ENCODE measurements around the gene NUP210.
"Not testable (repeated sequence)": the region's sequence is repeated elsewhere in the genome, so short reads cannot be mapped to it uniquely, and the experiment has no call there.

The NUP210 gene

GRCh38 chr3:13432093-13432492 lies 12.0 kb upstream of the NUP210 start:
- H3K27me3 Mint-ChIP-seq (ENCODE audit: low read depth) = peaks cover 3% of the 10 kb centered on the region
- TF ChIP-seq, protein P1, sequence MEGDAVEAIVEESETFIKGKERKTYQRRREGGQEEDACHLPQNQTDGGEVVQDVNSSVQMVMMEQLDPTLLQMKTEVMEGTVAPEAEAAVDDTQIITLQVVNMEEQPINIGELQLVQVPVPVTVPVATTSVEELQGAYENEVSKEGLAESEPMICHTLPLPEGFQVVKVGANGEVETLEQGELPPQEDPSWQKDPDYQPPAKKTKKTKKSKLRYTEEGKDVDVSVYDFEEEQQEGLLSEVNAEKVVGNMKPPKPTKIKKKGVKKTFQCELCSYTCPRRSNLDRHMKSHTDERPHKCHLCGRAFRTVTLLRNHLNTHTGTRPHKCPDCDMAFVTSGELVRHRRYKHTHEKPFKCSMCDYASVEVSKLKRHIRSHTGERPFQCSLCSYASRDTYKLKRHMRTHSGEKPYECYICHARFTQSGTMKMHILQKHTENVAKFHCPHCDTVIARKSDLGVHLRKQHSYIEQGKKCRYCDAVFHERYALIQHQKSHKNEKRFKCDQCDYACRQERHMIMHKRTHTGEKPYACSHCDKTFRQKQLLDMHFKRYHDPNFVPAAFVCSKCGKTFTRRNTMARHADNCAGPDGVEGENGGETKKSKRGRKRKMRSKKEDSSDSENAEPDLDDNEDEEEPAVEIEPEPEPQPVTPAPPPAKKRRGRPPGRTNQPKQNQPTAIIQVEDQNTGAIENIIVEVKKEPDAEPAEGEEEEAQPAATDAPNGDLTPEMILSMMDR (IDR thresholded peaks at IDR 0.05; ENCODE audit: unreplicated experiment in 3 of 3) = no peak
- no peak overlapping the region for H3K4me3 Mint-ChIP-seq
- no peaks in the 10 kb centered on the region for H3K36me3 Mint-ChIP-seq (ENCODE audit: low read depth)
- no peaks in the 10 kb centered on the region for H3K4me1 Mint-ChIP-seq
- no peaks in the 10 kb centered on the region for H3K9me3 Mint-ChIP-seq
- no peak overlapping the region for H3K27ac Mint-ChIP-seq

DNA sequence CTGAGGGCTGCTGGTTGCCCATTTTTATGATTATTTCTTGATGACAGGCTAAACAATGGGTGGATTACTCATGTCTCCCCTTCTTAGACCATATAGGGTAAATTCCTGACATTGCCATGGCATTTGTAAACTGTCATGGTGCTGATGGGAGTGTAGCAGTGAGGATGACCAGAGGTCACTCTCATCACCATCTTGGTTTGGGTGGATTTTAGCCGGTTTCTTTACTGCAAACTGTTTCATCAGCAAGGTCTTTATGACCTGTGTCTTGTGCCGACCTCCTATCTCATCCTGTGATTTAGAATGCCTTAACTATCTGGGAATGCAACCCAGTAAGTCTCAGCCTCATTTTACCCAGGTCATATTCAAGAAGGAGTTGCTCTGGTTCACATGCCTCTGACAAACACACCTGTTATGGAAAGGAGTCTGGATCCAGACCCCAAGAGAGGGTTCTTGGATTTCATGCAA lies 10.3 kb upstream of the NUP210 start:
- H3K4me1 Mint-ChIP-seq; H3K27me3 Mint-ChIP-seq (ENCODE audit: low read depth): not testable (repeated sequence)

DNA sequence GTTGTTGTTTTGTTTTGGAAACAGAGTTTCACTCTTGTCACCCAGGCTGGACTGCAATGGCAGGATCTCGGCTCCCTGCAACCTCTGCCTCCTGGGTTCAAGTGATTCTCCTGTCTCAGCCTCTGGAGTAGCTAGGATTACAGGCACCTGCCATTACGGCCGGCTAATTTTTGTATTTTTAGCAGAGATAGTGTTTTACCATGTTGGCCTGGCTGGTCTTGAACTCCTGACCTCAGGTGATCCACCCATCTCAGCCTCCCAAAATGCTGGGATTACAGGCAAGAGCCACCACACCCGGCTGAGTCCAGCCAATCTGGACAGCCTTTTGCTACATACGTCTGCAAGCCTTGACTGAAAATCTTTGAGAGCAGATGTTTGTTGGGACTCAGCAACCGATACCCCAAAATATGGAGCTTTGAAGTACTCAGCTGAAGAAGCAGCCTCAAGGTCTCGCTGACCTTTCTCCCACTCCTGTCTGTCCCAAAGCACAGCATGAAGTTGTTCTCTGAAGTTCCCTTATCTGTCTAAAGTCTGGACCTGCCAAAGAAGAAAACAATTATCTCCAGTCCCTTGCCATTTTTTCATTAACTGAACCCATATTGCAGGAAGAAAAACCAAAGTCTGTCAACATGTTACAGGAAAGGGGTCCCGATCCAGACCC lies 9.6 kb upstream of the NUP210 start:
- H3K4me3 Mint-ChIP-seq = no peak overlapping the region
- peaks cover 7% of the 10 kb centered on the region for H3K27me3 Mint-ChIP-seq (ENCODE audit: low read depth)
- H3K4me1 Mint-ChIP-seq = no peaks in the 10 kb centered on the region
- no peaks in the 10 kb centered on the region for H3K36me3 Mint-ChIP-seq (ENCODE audit: low read depth)
- H3K27ac Mint-ChIP-seq = no peak overlapping the region
- TF ChIP-seq, protein P1 (IDR thresholded peaks at IDR 0.05; ENCODE audit: unreplicated experiment in 3 of 3) = no peak
- H3K9me3 Mint-ChIP-seq = peaks cover 4% of the 10 kb centered on the region

More for the DNA sequence above, 10.3 kb upstream of the NUP210 start:
- not testable (repeated sequence) for H3K9me3 Mint-ChIP-seq; H3K4me3 Mint-ChIP-seq; H3K27ac Mint-ChIP-seq; H3K36me3 Mint-ChIP-seq (ENCODE audit: low read depth)

- not testable (repeated sequence) for H3K9me3 Mint-ChIP-seq; H3K36me3 Mint-ChIP-seq (ENCODE audit: low read depth); H3K4me1 Mint-ChIP-seq; H3K4me3 Mint-ChIP-seq; H3K27me3 Mint-ChIP-seq (ENCODE audit: low read depth); H3K27ac Mint-ChIP-seq
Observed at GRCh38 chr3:13428678-13429077, 8.6 kb upstream of the NUP210 start.

DNA sequence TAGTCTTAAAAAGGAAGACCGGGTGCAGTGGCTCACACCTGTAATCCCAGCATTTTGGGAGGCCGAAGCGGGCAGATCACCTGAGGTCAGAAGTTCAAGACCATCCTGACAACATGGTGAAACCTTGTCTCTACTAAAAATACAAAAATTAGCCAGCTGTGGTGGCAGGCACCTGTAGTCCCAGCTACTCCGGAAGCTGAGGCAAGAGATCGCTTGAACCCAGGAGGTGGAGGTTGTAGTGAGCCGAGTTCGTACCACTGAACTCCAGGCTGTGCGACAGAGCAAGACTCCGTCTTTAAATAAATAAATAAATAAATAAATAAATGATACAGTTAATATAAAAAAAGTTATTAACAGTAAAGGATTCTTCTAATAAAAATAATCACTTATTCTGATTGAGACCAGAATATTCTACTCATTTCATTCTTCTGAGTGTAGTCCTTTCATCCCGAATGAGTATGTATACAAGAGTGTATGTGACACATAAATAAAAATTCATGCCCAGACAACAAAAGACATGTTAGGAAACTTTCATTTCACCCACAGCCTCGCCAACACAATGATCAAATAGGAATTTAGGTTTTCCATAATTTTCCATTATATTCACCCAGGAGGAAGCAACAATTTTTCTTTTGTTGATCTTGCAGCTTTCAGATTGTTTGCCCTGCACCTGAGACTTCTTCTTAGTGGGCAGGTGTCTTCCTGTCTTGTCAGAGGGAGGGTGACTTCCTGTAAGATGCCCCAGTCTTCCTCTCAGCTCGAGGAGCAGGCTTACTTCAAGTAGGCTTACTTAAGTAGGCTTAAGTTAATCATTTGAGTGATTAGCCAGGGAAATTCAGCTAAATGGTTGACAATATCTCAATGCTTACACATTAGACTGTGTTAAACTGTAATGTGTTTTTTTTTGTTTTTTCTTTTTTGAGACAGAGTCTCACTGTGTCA lies 7.8 kb upstream of the NUP210 start:
- TF ChIP-seq, protein P1 (IDR thresholded peaks at IDR 0.05; ENCODE audit: unreplicated experiment in 3 of 3) = no peak
- Mint-ChIP-seq H3K27me3 (ENCODE audit: low read depth) (peaks cover 7% of the 10 kb centered on the region), H3K4me1 (no peaks in the 10 kb centered on the region)

DNA sequence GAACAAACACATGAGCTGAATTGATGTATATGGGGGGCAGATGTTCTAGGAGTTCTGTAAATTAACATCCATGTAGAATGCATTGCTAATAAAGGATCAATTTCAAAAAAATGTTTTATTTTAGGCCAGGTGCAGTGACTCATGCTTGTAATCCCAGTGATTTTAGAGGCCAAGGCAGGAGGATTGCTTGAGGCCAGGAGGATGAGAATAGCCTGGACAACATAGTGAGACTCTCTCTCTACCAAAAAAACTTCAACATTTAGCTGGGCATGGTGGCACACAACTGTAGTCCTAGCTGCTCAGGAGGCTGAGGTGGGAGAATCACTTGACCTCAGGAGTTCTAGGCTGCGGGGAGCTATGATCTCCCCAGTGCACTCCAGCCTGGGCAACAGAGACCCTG lies 6.5 kb upstream of the NUP210 start:
- TF ChIP-seq, protein P1 (IDR thresholded peaks at IDR 0.05; ENCODE audit: unreplicated experiment in 3 of 3) = no peak
- no peaks in the 10 kb centered on the region for H3K4me1 Mint-ChIP-seq
- no peak overlapping the region for H3K4me3 Mint-ChIP-seq
- H3K27ac Mint-ChIP-seq = no peak overlapping the region
- peaks cover 14% of the 10 kb centered on the region for H3K27me3 Mint-ChIP-seq (ENCODE audit: low read depth)
- H3K9me3 Mint-ChIP-seq = peaks cover 4% of the 10 kb centered on the region
- no peaks in the 10 kb centered on the region for H3K36me3 Mint-ChIP-seq (ENCODE audit: low read depth)

More for the DNA sequence above, 7.8 kb upstream of the NUP210 start:
- H3K9me3 Mint-ChIP-seq = peaks cover 4% of the 10 kb centered on the region
- no peak overlapping the region for H3K27ac Mint-ChIP-seq
- no peak overlapping the region for H3K4me3 Mint-ChIP-seq
- H3K36me3 Mint-ChIP-seq (ENCODE audit: low read depth) = no peaks in the 10 kb centered on the region
